ENCODE data around the gene PTPRN2. TPM values are rescaled to one million over a fixed set of nuclear protein-coding genes. Genes with fewer than 3 reads are reported as not detected.

PTPRN2 gene
- total RNA-seq, 1 donor from 2014 or later, result 11.4 TPM

- no peak overlapping the region for H3K4me3 Mint-ChIP-seq (ENCODE audit: low read depth)
- no peaks in the 10 kb centered on the region for H3K4me1 Mint-ChIP-seq (ENCODE audit: low read depth)
- DNase-seq (ENCODE audit: low spot score, unreplicated experiment), result no peak
- H3K27ac Mint-ChIP-seq, result no peak overlapping the region
- no peaks in the 10 kb centered on the region for H3K36me3 Mint-ChIP-seq (ENCODE audit: insufficient read depth)
- peaks cover 4% of the 10 kb centered on the region for H3K27me3 Mint-ChIP-seq
- H3K9me3 Mint-ChIP-seq (ENCODE audit: low read depth), result no peaks in the 10 kb centered on the region
- TF ChIP-seq CTCF (IDR thresholded peaks at IDR 0.05; ENCODE audit: unreplicated experiment), result no peak
These were observed 926.5 kb downstream of the PTPRN2 start for GRCh38 chr7:157660971-157661610.

GRCh38 chr7:157658851-157659412 is 928.7 kb downstream of the PTPRN2 start:
- no peak for DNase-seq (ENCODE audit: low spot score, unreplicated experiment)
- H3K4me3 Mint-ChIP-seq (ENCODE audit: low read depth), result no peak overlapping the region
- H3K27me3 Mint-ChIP-seq, result peaks cover 4% of the 10 kb centered on the region
- no peaks in the 10 kb centered on the region for H3K4me1 Mint-ChIP-seq (ENCODE audit: low read depth)
- H3K9me3 Mint-ChIP-seq (ENCODE audit: low read depth), result no peaks in the 10 kb centered on the region
- no peak for TF ChIP-seq CTCF (IDR thresholded peaks at IDR 0.05; ENCODE audit: unreplicated experiment)
- H3K27ac Mint-ChIP-seq, result no peak overlapping the region
- H3K36me3 Mint-ChIP-seq (ENCODE audit: insufficient read depth), result no peaks in the 10 kb centered on the region

GRCh38 chr7:157657741-157658740 is 929.6 kb downstream of the PTPRN2 start:
- no peaks in the 10 kb centered on the region for H3K36me3 Mint-ChIP-seq (ENCODE audit: insufficient read depth)
- H3K27ac Mint-ChIP-seq, result no peak overlapping the region
- no peaks in the 10 kb centered on the region for H3K4me1 Mint-ChIP-seq (ENCODE audit: low read depth)
- DNase-seq (ENCODE audit: low spot score, unreplicated experiment), result no peak
- H3K4me3 Mint-ChIP-seq (ENCODE audit: low read depth), result no peak overlapping the region
- peaks cover 4% of the 10 kb centered on the region for H3K27me3 Mint-ChIP-seq
- H3K9me3 Mint-ChIP-seq (ENCODE audit: low read depth), result no peaks in the 10 kb centered on the region
- TF ChIP-seq CTCF (IDR thresholded peaks at IDR 0.05; ENCODE audit: unreplicated experiment), result no peak

GRCh38 chr7:157656195-157656769 is 931.3 kb downstream of the PTPRN2 start:
- Mint-ChIP-seq H3K4me3 (ENCODE audit: low read depth) (no peak overlapping the region), H3K9me3 (ENCODE audit: low read depth) (no peaks in the 10 kb centered on the region), H3K4me1 (ENCODE audit: low read depth) (no peaks in the 10 kb centered on the region), H3K27ac (no peak overlapping the region), H3K36me3 (ENCODE audit: insufficient read depth) (no peaks in the 10 kb centered on the region), H3K27me3 (peaks cover 12% of the 10 kb centered on the region)
- DNase-seq (ENCODE audit: low spot score, unreplicated experiment), result no peak
- TF ChIP-seq CTCF (IDR thresholded peaks at IDR 0.05; ENCODE audit: unreplicated experiment), result no peak

- Mint-ChIP-seq H3K27ac (no peak overlapping the region), H3K36me3 (ENCODE audit: insufficient read depth) (no peaks in the 10 kb centered on the region), H3K9me3 (ENCODE audit: low read depth) (no peaks in the 10 kb centered on the region), H3K27me3 (peaks cover 15% of the 10 kb centered on the region), H3K4me1 (ENCODE audit: low read depth) (no peaks in the 10 kb centered on the region), H3K4me3 (ENCODE audit: low read depth) (no peak overlapping the region)
- no peak for DNase-seq (ENCODE audit: low spot score, unreplicated experiment)
- TF ChIP-seq CTCF (IDR thresholded peaks at IDR 0.05; ENCODE audit: unreplicated experiment), result no peak
These were observed 933.3 kb downstream of the PTPRN2 start for GRCh38 chr7:157654350-157654749.
